NCI-H345 treated with DMSO at 0.1 percent for 48 hours (cell line): ENCODE data around the gene CUEDC2.

Experiments used
- DNase-seq: peaks from one replicate; lab custom pipeline; 2025; ENCODE audit not compliant: unreplicated experiment; lab: John Stamatoyannopoulos, UW

Gene CUEDC2

DNA sequence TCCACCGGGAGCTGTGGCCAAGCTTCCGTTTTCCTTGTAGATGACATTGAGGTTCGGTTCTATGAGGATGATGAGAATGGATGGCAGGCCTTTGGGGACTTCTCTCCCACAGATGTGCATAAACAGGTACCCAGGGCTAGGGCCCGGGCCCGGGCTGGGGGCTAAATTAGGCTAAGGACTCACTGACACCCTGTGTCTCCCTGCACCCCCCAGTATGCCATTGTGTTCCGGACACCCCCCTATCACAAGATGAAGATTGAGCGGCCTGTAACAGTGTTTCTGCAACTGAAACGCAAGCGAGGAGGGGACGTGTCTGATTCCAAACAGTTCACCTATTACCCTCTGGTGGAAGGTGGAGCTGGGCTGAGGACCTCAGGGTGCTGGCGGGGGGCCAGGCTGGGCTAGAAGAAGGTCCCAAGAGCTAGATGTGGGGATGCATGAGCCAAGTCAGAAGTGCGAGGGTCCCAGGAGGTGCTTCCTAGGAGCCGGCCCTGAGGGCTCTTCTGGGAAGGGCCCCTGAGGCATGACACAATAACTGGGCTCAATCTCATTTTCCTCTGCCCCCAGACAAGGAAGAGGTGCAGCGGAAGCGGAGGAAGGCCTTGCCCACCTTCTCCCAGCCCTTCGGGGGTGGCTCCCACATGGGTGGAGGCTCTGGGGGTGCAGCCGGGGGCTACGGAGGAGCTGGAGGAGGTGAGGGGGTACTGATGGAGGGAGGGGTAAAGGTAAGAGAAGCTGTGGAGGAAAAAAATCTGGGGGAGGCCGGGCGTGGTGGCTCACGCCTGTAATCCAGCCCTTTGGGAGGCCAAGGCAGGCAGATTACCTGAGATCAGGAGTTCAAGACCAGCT is 34.0 kb downstream of the CUEDC2 start:
- no peak for DNase-seq

DNA sequence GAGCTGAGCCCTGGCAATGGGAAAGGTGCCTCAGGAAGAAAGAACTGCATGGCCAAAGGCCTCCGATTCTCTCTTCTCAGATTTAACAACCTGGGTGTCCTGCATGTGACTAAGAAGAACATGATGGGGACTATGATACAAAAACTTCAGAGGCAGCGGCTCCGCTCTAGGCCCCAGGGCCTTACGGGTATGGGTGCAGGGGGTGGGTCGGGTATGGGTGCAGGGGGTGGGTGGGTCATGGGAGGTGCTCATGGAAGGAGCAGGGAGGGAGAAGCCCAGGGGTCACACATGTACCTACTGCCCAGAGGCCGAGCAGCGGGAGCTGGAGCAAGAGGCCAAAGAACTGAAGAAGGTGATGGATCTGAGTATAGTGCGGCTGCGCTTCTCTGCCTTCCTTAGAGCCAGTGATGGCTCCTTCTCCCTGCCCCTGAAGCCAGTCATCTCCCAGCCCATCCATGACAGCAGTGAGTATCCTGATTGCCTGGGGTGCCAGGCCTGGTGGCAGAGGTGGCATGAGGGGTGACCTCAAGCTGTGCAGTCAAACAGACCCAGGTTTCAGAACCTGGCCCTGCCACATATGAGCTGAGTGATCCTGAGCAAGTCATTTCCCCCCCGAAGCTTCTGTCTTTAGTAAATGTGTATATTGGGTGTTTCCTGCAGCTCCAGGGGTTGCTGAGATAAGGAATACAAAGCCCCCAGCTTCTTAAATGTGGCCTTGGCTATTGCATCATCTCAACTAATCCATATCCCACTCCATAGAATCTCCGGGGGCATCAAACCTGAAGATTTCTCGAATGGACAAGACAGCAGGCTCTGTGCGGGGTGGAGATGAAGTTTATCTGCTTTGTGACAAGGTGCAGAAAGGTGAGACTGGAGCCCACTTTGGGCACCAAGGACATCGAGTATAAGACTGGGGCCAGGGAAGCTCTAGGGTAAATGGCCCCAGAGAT is 34.9 kb downstream of the CUEDC2 start:
- no peak for DNase-seq

DNA sequence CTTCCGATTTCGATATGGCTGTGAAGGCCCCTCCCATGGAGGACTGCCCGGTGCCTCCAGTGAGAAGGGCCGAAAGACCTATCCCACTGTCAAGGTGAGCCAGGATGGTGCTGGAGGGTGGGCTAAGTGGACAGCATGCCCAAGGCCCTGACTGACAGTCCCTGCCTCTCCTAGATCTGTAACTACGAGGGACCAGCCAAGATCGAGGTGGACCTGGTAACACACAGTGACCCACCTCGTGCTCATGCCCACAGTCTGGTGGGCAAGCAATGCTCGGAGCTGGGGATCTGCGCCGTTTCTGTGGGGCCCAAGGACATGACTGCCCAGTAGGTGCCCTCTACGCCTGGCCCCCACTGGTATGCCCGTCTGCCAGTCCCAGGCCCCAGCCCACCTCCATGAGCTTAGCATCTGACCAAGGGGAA is 35.6 kb downstream of the CUEDC2 start:
- DNase-seq: no peak

DNA sequence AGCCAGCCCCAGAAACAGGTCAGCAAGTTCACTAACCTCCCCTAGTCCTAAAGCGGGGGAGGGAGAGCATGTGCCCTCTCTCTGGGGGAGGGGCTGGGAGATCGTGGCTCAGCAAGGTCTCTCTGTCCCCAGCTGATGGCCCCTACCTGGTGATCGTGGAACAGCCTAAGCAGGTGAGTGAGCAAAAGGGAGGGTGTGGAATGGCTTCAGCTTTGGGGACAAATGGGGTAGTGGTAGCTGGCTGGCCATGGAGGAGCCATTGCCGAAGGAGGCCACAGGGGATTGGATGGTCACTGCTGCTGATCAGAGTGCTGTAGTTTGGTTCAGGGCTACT is 36.1 kb downstream of the CUEDC2 start:
- no peak for DNase-seq

DNA sequence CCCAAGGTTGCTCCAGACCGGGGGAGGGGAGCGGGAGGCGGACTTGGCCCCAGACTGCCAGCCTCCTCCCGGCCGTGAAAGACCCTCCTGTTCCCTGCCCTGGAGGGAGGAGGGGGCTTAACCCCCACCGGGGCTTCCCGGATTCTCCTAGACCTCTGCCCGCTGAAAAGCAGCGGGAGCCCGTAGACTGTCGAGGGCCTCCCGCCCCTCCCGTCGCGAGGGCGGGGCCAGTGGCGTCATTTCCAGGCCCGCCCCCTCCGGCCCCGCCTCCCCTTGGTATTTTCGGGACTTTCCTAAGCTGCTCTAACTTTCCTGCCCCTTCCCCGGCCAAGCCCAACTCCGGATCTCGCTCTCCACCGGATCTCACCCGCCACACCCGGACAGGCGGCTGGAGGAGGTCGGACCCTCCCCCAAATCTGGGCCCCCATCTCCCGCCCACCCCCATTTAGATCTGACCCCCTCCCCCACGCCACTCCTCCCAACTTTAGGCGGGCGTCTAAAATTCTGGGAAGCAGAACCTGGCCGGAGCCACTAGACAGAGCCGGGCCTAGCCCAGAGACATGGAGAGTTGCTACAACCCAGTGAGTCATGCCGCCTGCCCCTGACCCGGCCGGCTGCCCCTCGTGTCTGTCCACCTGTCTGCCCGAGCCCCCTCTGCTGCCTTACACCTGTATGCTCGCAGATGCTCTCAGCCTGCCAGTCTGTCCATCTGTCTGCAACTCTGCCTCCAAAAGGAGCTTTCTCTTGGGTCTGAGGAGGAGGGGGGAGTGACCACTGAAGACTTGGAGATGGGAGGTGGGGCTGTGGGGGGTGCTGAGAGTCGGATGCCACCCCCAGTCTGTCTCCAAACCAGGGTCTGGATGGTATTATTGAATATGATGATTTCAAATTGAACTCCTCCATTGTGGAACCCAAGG is 36.7 kb downstream of the CUEDC2 start, which contains the start of gene NFKB2:
Gene NFKB2, plus strand, starts transcription at position 306 of the 917 bp plus-strand sequence. Its CDS starts 255 bp downstream, at position 561.
- no peak for DNase-seq

DNA sequence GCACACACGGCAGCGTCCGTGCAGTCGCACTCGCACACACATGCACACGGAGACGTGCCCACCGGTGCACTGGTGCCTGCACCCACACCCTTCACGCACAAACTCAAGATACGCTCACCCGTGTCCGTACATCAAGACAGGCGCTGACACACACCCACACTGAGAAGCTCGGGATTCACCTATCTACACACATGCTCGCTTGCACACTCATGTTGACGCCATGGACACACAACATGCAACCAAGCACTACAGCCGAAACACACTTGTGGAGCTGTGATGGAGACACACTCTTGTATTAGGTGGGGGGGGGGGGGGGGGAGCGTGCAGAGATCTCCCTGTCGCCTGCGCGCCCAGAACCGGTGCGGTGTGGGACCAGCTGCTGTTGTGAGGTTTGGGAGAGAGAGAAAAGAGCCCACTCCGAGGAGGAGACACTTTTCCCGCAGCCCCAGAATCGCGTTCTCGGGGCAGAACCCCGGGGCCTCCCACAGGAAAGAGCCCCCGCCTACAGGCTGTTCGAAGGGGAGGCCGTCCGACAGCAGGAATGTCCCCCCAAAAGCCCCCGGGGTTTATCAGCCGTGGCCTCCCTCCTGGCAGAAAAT is 37.5 kb downstream of the CUEDC2 start:
- DNase-seq: no peak

DNA sequence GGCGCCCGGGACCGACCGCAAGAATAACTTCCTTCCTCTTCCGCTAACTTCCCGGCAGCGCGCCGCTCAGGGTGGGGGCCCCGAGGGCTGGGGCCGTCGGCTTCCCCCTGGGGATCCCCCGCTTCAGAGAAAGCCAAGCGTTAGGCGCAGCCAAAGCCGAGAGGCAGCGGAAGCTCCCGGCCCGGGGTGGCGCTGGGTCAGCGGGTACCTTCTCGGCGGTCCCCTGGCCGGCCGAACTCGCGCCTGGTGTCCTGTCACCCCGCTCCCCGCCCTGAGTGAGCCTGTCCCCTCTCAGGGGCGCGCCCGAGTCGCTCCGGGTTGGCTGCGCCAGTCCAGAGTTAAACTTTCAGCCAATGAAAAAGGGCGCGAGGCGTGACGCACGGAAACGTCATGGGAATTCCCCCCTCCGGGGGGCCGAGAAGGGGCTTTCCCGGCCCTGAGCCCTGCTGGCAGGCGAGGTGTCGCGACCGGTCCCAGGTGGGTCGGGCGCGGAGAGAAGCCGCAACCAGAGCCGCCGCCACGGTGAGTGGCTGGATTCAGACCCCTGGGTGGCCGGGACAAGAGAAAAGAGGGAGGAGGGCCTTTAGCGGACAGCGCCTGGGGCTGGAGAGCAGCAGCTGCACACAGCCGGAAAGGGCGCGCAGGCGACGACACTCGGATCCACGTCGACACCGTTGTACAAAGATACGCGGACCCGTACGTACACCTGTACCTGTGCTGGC is 38.1 kb downstream of the CUEDC2 start:
- DNase-seq: peak; percentile 29

DNA sequence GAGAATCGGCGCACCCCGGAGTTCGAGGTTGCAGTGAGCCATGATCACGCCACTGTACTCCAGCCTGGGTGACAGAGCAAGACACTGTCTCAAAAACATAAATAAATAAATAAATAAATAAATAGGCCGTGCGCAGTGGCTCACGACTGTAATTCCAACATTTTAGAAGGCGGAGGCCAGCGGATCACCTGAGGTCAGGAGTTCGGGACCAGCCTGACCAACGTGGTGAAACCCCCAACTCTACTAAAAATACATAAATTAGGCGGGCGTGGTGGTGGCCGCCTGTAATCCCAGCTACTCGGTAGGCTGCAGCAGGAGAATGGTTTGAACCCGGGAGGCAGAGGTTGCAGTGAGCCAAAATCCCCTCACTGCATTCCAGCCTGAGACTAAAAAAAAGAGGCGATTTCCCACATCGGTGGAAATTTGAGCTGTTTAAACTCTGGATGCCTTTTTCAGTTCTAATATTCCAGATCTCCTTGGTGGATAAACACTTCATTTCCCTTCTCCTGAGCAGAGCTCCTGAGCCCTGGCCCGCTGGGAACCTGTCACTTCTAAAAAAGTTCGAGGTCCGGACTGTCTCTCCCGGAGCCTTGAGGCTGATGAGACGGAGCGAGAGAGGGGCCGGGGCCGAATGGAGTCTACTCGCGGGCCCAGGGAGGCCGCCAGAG is 38.8 kb downstream of the CUEDC2 start:
- no peak for DNase-seq

DNA sequence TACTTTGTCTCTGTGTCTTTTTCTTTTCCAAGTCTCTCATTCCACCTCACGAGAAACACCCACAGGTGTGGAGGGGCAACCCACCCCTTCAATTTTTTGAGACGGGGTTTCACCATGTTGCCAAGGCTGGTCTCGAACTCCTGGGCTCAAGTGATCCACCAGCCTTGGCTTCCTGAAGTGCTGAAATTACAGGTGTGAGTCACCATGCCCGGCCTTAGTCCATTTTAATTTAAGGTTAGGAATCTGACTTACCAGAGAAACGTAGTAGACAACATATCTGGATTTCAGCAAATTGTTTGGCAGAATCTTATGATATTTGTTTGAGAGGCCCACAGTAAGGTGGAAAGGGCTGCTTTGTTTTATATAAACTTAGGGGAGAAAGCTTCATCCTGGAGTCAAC is 40.1 kb downstream of the CUEDC2 start:
- no peak for DNase-seq

DNA sequence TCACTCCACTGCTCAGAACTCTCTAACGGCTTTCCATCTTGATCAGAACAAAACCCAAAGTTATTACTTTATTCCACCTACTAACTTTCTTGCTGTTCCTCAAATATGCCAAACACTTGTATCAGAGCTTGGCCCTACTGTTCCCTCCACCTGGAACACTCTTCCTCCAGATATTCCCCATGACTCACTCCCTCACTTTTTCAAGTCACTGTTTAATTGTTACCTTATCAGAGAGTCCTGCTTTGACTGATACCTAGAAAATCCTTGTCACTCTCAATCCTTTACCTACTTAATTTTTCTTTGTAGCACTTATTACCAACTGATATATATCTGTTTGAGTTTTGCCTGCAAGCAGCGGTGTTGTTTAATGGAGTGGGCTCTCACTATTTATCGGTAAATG is 42.5 kb downstream of the CUEDC2 start:
- DNase-seq: no peak

DNA sequence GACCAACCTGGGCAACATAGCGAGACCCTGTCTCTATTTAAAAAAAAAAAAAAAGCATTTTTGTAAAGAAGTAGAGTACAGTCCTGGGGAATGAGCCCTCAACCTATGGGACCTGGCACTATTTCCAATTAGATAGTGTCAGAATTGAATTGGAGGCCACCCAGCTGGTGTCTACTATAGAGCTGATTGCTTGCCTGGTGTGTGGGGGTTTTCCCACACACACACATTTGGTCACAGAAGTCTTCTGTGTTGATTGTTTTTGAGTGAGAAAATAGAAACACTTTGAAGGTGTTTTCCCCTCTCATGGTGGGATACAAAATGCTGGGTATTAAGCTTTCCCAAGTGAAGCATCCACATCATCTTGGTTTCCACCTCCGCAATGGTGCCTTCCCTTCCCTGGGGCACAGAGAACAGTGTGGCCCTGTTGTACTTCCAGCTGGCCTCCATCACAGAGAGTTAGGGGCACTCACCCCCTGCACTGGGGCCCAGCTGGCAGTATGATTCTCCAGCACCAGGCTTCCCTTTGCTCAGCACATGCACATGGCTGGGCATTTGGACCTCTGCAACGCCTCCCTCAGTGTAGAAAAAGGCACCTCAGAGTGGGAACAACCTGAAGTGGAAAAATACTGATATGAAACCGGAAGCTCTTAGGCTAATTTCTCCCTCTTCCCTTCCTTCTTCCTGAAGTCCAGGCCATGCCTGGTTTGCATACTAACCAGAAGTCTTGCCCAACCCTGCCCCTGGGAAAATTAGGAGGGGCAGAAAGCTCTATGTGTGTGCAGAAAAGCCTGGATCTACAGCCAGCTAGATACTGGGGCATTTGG is 47.6 kb downstream of the CUEDC2 start:
- no peak for DNase-seq

DNA sequence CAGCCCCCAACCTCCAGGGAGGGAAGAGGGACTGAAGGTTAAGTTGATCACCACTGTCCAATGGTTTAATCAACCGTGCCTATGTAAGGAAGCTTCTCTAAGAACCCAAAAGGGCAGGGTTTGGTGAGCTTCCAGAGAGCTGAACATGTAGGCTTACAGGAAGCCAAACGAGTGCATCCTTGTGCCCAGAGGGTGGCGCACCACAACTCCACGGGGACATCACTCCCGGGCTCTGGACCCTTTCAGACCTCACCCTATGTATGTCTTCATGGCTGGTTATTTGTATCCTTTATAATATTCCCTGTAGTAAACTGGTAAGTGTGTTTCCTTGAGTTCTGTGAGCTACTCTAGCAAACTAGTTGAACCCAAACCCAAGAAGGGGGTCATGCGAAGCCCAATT is 48.3 kb downstream of the CUEDC2 start:
- no peak for DNase-seq

DNA sequence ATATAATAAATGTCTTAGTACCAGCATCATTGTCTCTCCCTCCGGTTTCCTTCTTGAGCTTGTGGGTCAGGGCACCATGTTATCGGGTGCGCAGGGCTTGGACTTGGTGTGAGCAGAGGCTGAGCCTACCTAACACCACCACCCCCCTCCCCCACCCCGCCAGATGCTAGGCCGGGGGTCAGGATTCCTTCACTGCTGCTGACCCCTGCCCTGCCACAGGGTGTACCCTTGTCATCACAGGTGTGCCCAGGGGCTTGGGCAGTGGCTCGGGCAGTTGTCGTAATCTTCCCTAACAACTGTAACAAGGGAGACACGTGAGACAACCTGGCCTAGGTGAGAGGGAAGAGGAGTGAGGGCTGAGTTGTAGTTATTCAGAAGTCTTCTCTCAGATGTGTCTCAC is 49.5 kb downstream of the CUEDC2 start:
- no peak for DNase-seq

DNA sequence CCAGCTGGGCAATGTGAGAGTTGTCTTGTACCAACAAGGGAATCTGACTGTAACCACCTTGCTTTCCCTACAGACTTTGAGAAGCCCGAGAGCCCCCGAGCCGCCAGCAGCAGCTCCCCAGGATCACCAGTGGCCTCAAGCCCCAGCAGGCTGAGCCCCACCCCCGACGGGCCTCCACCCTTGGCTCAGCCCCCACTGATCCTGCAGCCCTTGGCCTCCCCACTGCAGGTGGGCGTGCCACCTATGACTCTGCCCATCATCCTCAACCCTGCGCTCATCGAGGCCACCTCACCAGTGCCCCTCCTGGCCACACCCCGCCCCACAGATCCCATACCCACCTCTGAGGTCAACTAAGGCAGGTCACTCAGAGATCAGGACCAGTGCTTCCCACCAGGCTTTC is 50.4 kb downstream of the CUEDC2 start:
- DNase-seq: no peak

DNA sequence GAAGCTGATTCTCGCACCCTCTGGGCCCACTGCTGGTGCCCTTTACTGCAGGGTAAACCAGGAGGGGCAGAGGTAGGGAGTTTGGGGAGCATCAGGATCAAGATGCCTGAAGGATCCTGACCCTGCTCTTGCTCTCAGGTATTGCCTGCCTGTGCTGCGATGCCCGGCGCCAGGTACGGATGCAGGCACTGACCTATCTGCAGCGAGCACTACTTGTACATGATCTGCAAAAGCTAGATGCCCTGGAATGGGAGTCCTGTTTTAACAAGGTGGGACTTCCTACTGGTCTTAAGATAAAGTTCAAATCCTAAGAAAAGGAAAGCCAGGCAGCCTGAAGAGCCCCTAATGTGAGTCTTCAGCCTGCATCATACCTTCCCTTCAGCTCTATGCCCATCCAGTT is 53.0 kb downstream of the CUEDC2 start:
- DNase-seq: no peak

DNA sequence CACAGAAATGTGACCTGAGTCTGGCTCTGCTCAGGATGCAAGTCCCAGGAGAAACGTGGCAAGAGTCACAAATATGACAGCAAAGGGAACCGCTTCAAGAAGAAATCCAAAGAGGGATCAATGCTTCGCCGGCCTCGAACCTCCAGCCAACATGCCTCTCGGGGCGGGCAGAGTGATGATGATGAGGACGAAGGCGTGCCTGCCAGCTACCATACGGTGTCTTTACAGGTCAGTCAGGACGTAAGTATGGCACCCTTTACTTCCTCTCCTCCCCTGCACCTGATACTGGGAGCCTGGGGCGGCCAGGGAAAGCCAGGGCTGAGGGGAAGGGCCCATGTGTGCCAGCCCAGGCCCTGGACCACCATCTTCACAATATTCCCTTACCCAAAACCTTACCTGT is 55.5 kb downstream of the CUEDC2 start:
- no peak for DNase-seq

DNA sequence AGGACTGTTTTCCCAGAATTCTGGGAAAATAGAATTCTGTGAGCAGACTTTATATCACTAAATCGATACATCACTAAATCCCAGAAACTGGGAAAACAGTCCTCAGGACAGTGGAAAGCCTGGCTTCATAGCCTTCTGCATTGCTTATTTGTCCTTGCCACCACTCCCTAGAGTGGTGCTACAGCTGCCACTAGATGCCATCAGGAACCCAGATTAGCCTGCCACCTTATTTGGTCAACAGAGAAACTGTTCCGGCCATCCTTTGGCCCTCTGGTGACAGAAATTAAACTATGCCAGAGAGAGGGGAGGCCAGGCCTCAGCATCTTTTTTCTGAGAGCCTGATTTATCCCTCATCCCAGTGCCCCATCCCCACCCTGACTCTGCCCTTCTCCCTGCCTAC is 56.5 kb downstream of the CUEDC2 start:
- no peak for DNase-seq

DNA sequence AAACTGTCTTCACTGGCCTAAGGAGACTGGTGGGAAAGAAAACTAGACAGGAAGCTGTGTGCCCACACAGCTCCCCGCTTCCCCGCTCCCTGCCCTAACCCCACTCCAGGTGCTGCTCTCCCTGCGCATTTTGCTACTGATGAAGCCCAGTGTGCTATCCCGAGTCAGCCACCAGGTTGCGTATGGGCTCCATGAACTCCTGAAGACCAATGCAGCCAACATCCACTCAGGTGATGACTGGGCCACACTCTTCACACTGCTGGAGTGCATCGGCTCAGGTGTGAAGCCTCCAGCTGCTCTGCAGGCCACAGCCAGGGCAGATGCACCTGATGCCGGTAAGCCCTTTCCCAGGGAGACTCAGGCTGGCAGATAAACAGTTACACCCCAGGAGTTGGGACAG is 57.1 kb downstream of the CUEDC2 start:
- no peak for DNase-seq
